ENCODE data around the gene STXBP6.

GRCh38 chr14:24944800-24945199 is 105.1 kb downstream of the STXBP6 start:
- TF ChIP-seq USF1 (IDR thresholded peaks at IDR 0.05) (no peak), EGR1 (IDR thresholded peaks at IDR 0.05) (no peak), CEBPB (IDR thresholded peaks at IDR 0.05) (no peak), RAD21 (IDR thresholded peaks at IDR 0.05; ENCODE audit: low read depth) (peak; percentile 5; the same call in 1 of the 2 replicates), ZBTB7A (IDR thresholded peaks at IDR 0.05; ENCODE audit: low read depth) (no peak), FOXM1 (IDR thresholded peaks at IDR 0.05; ENCODE audit: borderline replicate concordance, low read depth) (peak; percentile 86), REST (IDR thresholded peaks at IDR 0.05; ENCODE audit: low read depth) (no peak)

Measured in Ishikawa (cell line).